IMR-90 (cell line): ENCODE measurements around the gene GPC5. TPM values are rescaled to one million over a fixed set of nuclear protein-coding genes. Genes with fewer than 3 reads are reported as not detected.

Experiments used
- ATAC-seq: fragments of 200-7000 bp; cut with Tn5 transposase; 2 replicates; pipeline ENCODE4 v1.9.1; 2020; ENCODE audit warnings: low read depth, mild to moderate bottlenecking, moderate library complexity
- BruUV-seq: library from RNA; stranded (reverse); fragments of 400-500 nt; replicated peaks from 2 replicates; lab custom pipeline; 2021; lab: Mats Ljungman, UMichigan
- CTCF ChIA-PET: fragments of 300-600 bp; formaldehyde crosslinking; extraction: SDS; loops from one replicate; lab custom pipeline; 2021; ENCODE audit warnings: antibody characterized with exemption; lab: Yijun Ruan, JAX
- POLR2A ChIA-PET: fragments of 300-600 bp; sonication (Branson Sonifier 250); formaldehyde crosslinking; loops from one replicate; lab custom pipeline; 2022; ENCODE audit warnings: antibody characterized with exemption; ENCODE audit not compliant: unreplicated experiment; lab: Charles Lee
- DNase-seq: peaks from one replicate; pipeline ENCODE4 v3.0.0; 2013
- H2AFZ ChIP-seq: replicated peaks from 2 replicates; pipeline ENCODE3; 2013; ENCODE audit warnings: low read length, mild to moderate bottlenecking; ENCODE audit not compliant: poor library complexity
- H2AK5ac ChIP-seq: 2 replicates; pipeline ENCODE4 v1.6.1; 2013; ENCODE audit warnings: low read depth, low read length, inconsistent platforms
- H2AK9ac ChIP-seq: replicated peaks from 2 replicates; pipeline ENCODE3; 2013; ENCODE audit warnings: mild to moderate bottlenecking, low read depth, low read length, moderate library complexity; ENCODE audit not compliant: poor library complexity
- H2BK120ac ChIP-seq: 2 replicates; pipeline ENCODE4 v1.6.1; 2013; ENCODE audit warnings: low read depth, low read length, inconsistent platforms
- H2BK15ac ChIP-seq: 3 replicates; pipeline ENCODE4 v1.6.1; 2013; ENCODE audit warnings: low read depth, low read length, inconsistent platforms
- H2BK20ac ChIP-seq: 2 replicates; pipeline ENCODE4 v1.6.1; 2013; ENCODE audit warnings: low read depth, mild to moderate bottlenecking, inconsistent platforms, low read length, moderate library complexity
- H2BK5ac ChIP-seq: 2 replicates; pipeline ENCODE4 v1.6.1; 2013; ENCODE audit warnings: mild to moderate bottlenecking, low read depth, low read length, inconsistent platforms; ENCODE audit not compliant: poor library complexity, severe bottlenecking
- H3K14ac ChIP-seq: replicated peaks from 2 replicates; pipeline ENCODE4 v1.6.1; 2013; ENCODE audit warnings: low read depth, low read length, inconsistent platforms
- H3K18ac ChIP-seq: 2 replicates; pipeline ENCODE4 v1.6.1; 2013; ENCODE audit warnings: low read depth, low read length, control low read depth
- H3K23ac ChIP-seq: 2 replicates; pipeline ENCODE4 v1.6.1; 2013; ENCODE audit warnings: low read depth, low read length, inconsistent platforms
- H3K27ac ChIP-seq: 2 replicates; pipeline ENCODE4 v1.5.1; 2013; ENCODE audit warnings: mild to moderate bottlenecking, control low read depth, low read length; ENCODE audit not compliant: insufficient read depth
- H3K27me3 ChIP-seq: 2 replicates; pipeline ENCODE4 v1.6.1; 2013; ENCODE audit warnings: low read length; ENCODE audit not compliant: control insufficient read depth, insufficient read depth
- H3K36me3 ChIP-seq: 2 replicates; pipeline ENCODE4 v1.6.1; 2013; ENCODE audit warnings: low read length, mixed read lengths; ENCODE audit not compliant: control insufficient read depth, insufficient read depth
- H3K4ac ChIP-seq: 2 replicates; pipeline ENCODE4 v1.6.1; 2013; ENCODE audit warnings: low read depth, low read length, inconsistent platforms
- H3K4me1 ChIP-seq: 2 replicates; pipeline ENCODE4 v1.6.1; 2013; ENCODE audit warnings: low read length, mixed read lengths; ENCODE audit not compliant: control insufficient read depth, insufficient read depth
- H3K4me2 ChIP-seq: 2 replicates; pipeline ENCODE4 v1.6.1; 2013; ENCODE audit warnings: low read depth, mild to moderate bottlenecking, control low read depth, low read length, moderate library complexity
- H3K4me3 ChIP-seq: 2 replicates; pipeline ENCODE4 v1.5.1; 2013; ENCODE audit warnings: low read depth, mild to moderate bottlenecking, control low read depth, low read length, moderate library complexity; ENCODE audit not compliant: insufficient read depth
- H3K56ac ChIP-seq: 2 replicates; pipeline ENCODE4 v1.6.1; 2013; ENCODE audit warnings: low read length, inconsistent platforms; ENCODE audit not compliant: insufficient read depth; ENCODE audit errors: extremely low read depth
- H3K79me1 ChIP-seq, 2 experiments: 2 replicates each; pipeline ENCODE4 v1.6.1; 2013; ENCODE audit warnings: low read length in 2 of 2, inconsistent platforms in 1 of 2, low read depth in 1 of 2
- H3K9ac ChIP-seq: 2 replicates; pipeline ENCODE4 v1.6.1; 2013; ENCODE audit warnings: low read depth, low read length, control low read depth
- H3K9me1 ChIP-seq: 2 replicates; pipeline ENCODE4 v1.6.1; 2013; ENCODE audit warnings: low read length, inconsistent platforms; ENCODE audit not compliant: insufficient read depth
- H3K9me3 ChIP-seq: 2 replicates; pipeline ENCODE4 v1.6.1; 2013; ENCODE audit warnings: low read length; ENCODE audit not compliant: control insufficient read depth, insufficient read depth
- H4K20me1 ChIP-seq: 2 replicates; pipeline ENCODE4 v1.6.1; 2013; ENCODE audit warnings: low read length, inconsistent platforms; ENCODE audit not compliant: insufficient read depth
- H4K5ac ChIP-seq: 2 replicates; pipeline ENCODE4 v1.6.1; 2013; ENCODE audit warnings: mild to moderate bottlenecking, low read depth, low read length, control low read depth
- H4K8ac ChIP-seq, 2 experiments: 2 replicates each; pipeline ENCODE4 v1.6.1; 2013; ENCODE audit warnings: low read depth in 2 of 2, low read length in 2 of 2, control low read depth in 1 of 2, inconsistent platforms in 1 of 2
- H4K91ac ChIP-seq: 2 replicates; pipeline ENCODE4 v1.6.1; 2013; ENCODE audit warnings: low read depth, low read length, inconsistent platforms; ENCODE audit not compliant: insufficient read depth
- BHLHE40 ChIP-seq: fragments of 150-350 bp; IDR thresholded peaks from 2 replicates; pipeline ENCODE4 v1.6.1; 2016; ENCODE audit warnings: mild to moderate bottlenecking, low read depth, low read length
- CEBPB ChIP-seq: IDR thresholded peaks from 2 replicates; pipeline ENCODE4 v1.6.1; 2012; ENCODE audit warnings: low read depth, low read length, improper control_type of control experiment
- CHD1 ChIP-seq: IDR thresholded peaks from 2 replicates; pipeline ENCODE4 v1.6.1; 2012; ENCODE audit warnings: low read depth, low read length, improper control_type of control experiment
- CTCF ChIP-seq: conservative IDR thresholded peaks from 2 replicates; pipeline ENCODE4 v1.5.1; 2012; ENCODE audit warnings: mild to moderate bottlenecking, low read depth, low read length, improper control_type of control experiment
- ELK1 ChIP-seq: fragments of 150-350 bp; IDR thresholded peaks from 2 replicates; pipeline ENCODE4 v1.6.1; 2016; ENCODE audit warnings: low read depth, mild to moderate bottlenecking, low read length, moderate library complexity, borderline replicate concordance
- MAFK ChIP-seq: IDR thresholded peaks from 2 replicates; pipeline ENCODE4 v1.6.1; 2012; ENCODE audit warnings: low read depth, low read length, improper control_type of control experiment
- MAZ ChIP-seq: IDR thresholded peaks from 2 replicates; pipeline ENCODE4 v1.6.1; 2012; ENCODE audit warnings: low read depth, mild to moderate bottlenecking, low read length, improper control_type of control experiment, moderate library complexity, borderline replicate concordance
- MXI1 ChIP-seq: IDR thresholded peaks from 2 replicates; pipeline ENCODE4 v1.6.1; 2012; ENCODE audit warnings: low read depth, mild to moderate bottlenecking, low read length, moderate library complexity, borderline replicate concordance
- NFE2L2 ChIP-seq: fragments of 150-350 bp; IDR thresholded peaks from 2 replicates; pipeline ENCODE4 v1.6.1; 2016; ENCODE audit warnings: low read depth, mild to moderate bottlenecking, low read length
- POLR2A ChIP-seq: IDR thresholded peaks from 2 replicates; pipeline ENCODE4 v1.6.1; 2012; ENCODE audit warnings: mild to moderate bottlenecking, low read depth, low read length
- RAD21 ChIP-seq: IDR thresholded peaks from 2 replicates; pipeline ENCODE4 v1.6.1; 2012; ENCODE audit warnings: low read length, improper control_type of control experiment
- RCOR1 ChIP-seq: IDR thresholded peaks from 2 replicates; pipeline ENCODE4 v1.6.1; 2012; ENCODE audit warnings: mild to moderate bottlenecking, low read length, improper control_type of control experiment; ENCODE audit not compliant: insufficient replicate concordance
- RFX5 ChIP-seq: IDR thresholded peaks from 2 replicates; pipeline ENCODE4 v1.8.0; 2012; ENCODE audit warnings: low read depth, mild to moderate bottlenecking, low read length, moderate library complexity
- SMC3 ChIP-seq: fragments of 150-350 bp; IDR thresholded peaks from 2 replicates; pipeline ENCODE4 v1.6.1; 2016; ENCODE audit warnings: low read depth, mild to moderate bottlenecking, antibody characterized with exemption, low read length, moderate library complexity
- USF2 ChIP-seq: fragments of 150-350 bp; IDR thresholded peaks from 2 replicates; pipeline ENCODE4 v1.6.1; 2017; ENCODE audit warnings: mild to moderate bottlenecking, antibody characterized with exemption, low read length, low read depth
- dilution Hi-C: fragments of 300-500 bp; cut with HindIII; formaldehyde crosslinking; loops from one replicate; pipeline ENCODE4 v1.14.3; 2018; ENCODE audit warnings: low sequenced_read_pairs; ENCODE audit not compliant: unreplicated experiment
- in situ Hi-C: fragments of 300-500 bp; cut with MboI; formaldehyde crosslinking; loops from 3 replicates; pipeline ENCODE4 v1.14.3; 2019; ENCODE audit warnings: low sequenced_read_pairs, inconsistent platforms, mixed read lengths
- intact Hi-C: fragments of 100-400 bp; cut with micrococcal nuclease; formaldehyde crosslinking; loops from 2 replicates; pipeline ENCODE4 v1.10.0; 2022
- polyA plus RNA-seq, 3 experiments: library from polyadenylated mRNA; depleted of rRNA; stranded (reverse); fragments of >200 nt; gene quantifications; 2 replicates each; pipeline ENCODE4 v1.2.3, GENCODE V29; 2012; ENCODE audit warnings: low replicate concordance in 1 of 3
- total RNA-seq: library from RNA; depleted of rRNA; stranded (reverse); fragments of >200 nt; gene quantifications from 2 replicates; pipeline ENCODE4 v1.2.3, GENCODE V29; 2012

Gene GPC5
- total and polyA plus RNA-seq, 2 of the 4 experiments (the other 2 are of a cell fraction), result 0.94 to 1.8 TPM

- no peak for DNase-seq
- Histone ChIP-seq H2BK20ac (no peak overlapping the region), H2AK9ac (no peak overlapping the region), H3K9me1 (no peaks in the 10 kb centered on the region), H4K5ac (no peak overlapping the region), H3K4me1 (no peaks in the 10 kb centered on the region), H3K23ac (no peak overlapping the region), H3K4me3 (no peak overlapping the region), H2AFZ (no peak overlapping the region), H3K4me2 (no peak overlapping the region), H2BK15ac (no peak overlapping the region), H4K8ac (no peak overlapping the region), H3K4ac (no peak overlapping the region), H2BK120ac (no peak overlapping the region), H3K18ac (no peak overlapping the region), H2BK5ac (no peak overlapping the region), H3K79me1 (no peaks in the 10 kb centered on the region), H3K9me3 (no peaks in the 10 kb centered on the region), H3K27me3 (no peaks in the 10 kb centered on the region), H3K36me3 (no peaks in the 10 kb centered on the region), H4K91ac (no peak overlapping the region), H2AK5ac (no peak overlapping the region), H4K20me1 (no peaks in the 10 kb centered on the region), H3K56ac (no peak overlapping the region), H3K9ac (no peak overlapping the region), H3K27ac (no peak overlapping the region), H3K14ac (no peak overlapping the region)
- ATAC-seq, result no peak
- POLR2A ChIA-PET, result no interaction called here
- intact Hi-C loops, result no loop called here
- dilution Hi-C loops, result no loop called here
- in situ Hi-C loops, result no loop called here
- CTCF ChIA-PET, result no interaction called here
- BruUV-seq, result no TSS peak
- no peak for TF ChIP-seq SMC3
- TF ChIP-seq NFE2L2, result no peak
- TF ChIP-seq RAD21, result no peak
- no peak for TF ChIP-seq MAFK
- TF ChIP-seq BHLHE40, result no peak
- no peak for TF ChIP-seq USF2
- TF ChIP-seq CEBPB, result no peak
- TF ChIP-seq MAZ, result no peak
- no peak for TF ChIP-seq MXI1
- TF ChIP-seq RCOR1, result no peak
- TF ChIP-seq ELK1, result no peak
- TF ChIP-seq CHD1, result no peak
- TF ChIP-seq CTCF, result no peak
- no peak for TF ChIP-seq POLR2A
- TF ChIP-seq RFX5, result no peak
These were observed 303.6 kb downstream of the GPC5 start for GRCh38 chr13:91701975-91702374.
